Cerebellar cortex (tissue), 1 donor: Measurements from ENCODE around the gene GAS6.
"Not testable (repeated sequence)": the region's sequence is repeated elsewhere in the genome, so short reads cannot be mapped to it uniquely, and the experiment has no call there.

ENCODE experiments used
- DNase-seq: peaks from one replicate; pipeline ENCODE4 v3.0.0-alpha.2; 2015; ENCODE audit warnings: low spot score

Gene GAS6

GRCh38 chr13:113791226-113791625 is 72.7 kb downstream of the GAS6 start:
- DNase-seq, result no peak

- not testable (repeated sequence) for DNase-seq
Observed at GRCh38 chr13:113789931-113790330, 73.9 kb downstream of the GAS6 start.

GRCh38 chr13:113789167-113789566 is 74.7 kb downstream of the GAS6 start:
- DNase-seq, result no peak

GRCh38 chr13:113788413-113789135 is 75.3 kb downstream of the GAS6 start:
- no peak for DNase-seq

GRCh38 chr13:113787694-113788093 is 76.2 kb downstream of the GAS6 start:
- no peak for DNase-seq

- no peak for DNase-seq
Observed at GRCh38 chr13:113786262-113786841, 77.5 kb downstream of the GAS6 start.

GRCh38 chr13:113785051-113786010 is 78.5 kb downstream of the GAS6 start:
- no peak for DNase-seq

GRCh38 chr13:113784645-113785024 is 79.2 kb downstream of the GAS6 start:
- no peak for DNase-seq

- DNase-seq, result no peak
Observed at GRCh38 chr13:113783966-113784644, 79.8 kb downstream of the GAS6 start.

- no peak for DNase-seq
Observed at GRCh38 chr13:113783200-113783881, 80.5 kb downstream of the GAS6 start.

- no peak for DNase-seq
Observed at GRCh38 chr13:113782472-113782871, 81.4 kb downstream of the GAS6 start.

GRCh38 chr13:113781571-113781970 is 82.3 kb downstream of the GAS6 start:
- DNase-seq, result no peak

GRCh38 chr13:113777311-113778260 is 86.3 kb downstream of the GAS6 start:
- DNase-seq, result no peak

- DNase-seq, result no peak
Observed at GRCh38 chr13:113776231-113777125, 87.4 kb downstream of the GAS6 start.

GRCh38 chr13:113775451-113776145 is 88.3 kb downstream of the GAS6 start:
- DNase-seq, result no peak

- no peak for DNase-seq
Observed at GRCh38 chr13:113774177-113775107, 89.4 kb downstream of the GAS6 start.

GRCh38 chr13:113771709-113772331 is 92.1 kb downstream of the GAS6 start:
- no peak for DNase-seq
